B cell (primary cell): ENCODE data around the gene POMT1. TPM values are rescaled to one million over a fixed set of nuclear protein-coding genes. Genes with fewer than 3 reads are reported as not detected.

Source experiments
- ATAC-seq: fragments of 200-7000 bp; cut with Tn5 transposase; one replicate; pipeline ENCODE4 v1.10.0; 2021; ENCODE audit warnings: low read depth, mild to moderate bottlenecking, moderate number of reproducible peaks, moderate library complexity
- CTCF ChIA-PET: fragments of 350-600 bp; sonication (Branson Sonifier 250); formaldehyde crosslinking; loops from one replicate; lab custom pipeline; 2021; ENCODE audit warnings: antibody characterized with exemption, inconsistent platforms; lab: Charles Lee
- POLR2A ChIA-PET: fragments of 350-600 bp; sonication (Branson Sonifier 250); formaldehyde crosslinking; loops from one replicate; lab custom pipeline; 2021; ENCODE audit warnings: antibody characterized with exemption; lab: Charles Lee
- DNase-seq: peaks from one replicate; pipeline ENCODE4 v3.0.0; 2013
- H2AFZ ChIP-seq: 2 replicates; pipeline ENCODE4 v1.6.1; 2012; ENCODE audit warnings: mild to moderate bottlenecking, low read depth, low read length; ENCODE audit not compliant: insufficient read depth, poor library complexity, severe bottlenecking
- H3K27ac ChIP-seq, 2 donors: 1 replicate in 1 of 2; 2 replicates in 1 of 2; pipeline ENCODE4 v1.5.1; 2012 to 2013; ENCODE audit warnings: low read length in 2 of 2, mild to moderate bottlenecking in 2 of 2, moderate library complexity in 1 of 2
- H3K27me3 ChIP-seq, 4 experiments: fragments of 200-600 bp in 1 of 4; sonication (generic) in 1 of 4; replicated peaks in 1 of 4; 1 replicate in 2 of 4; 2 replicates in 2 of 4; pipeline versions ENCODE4 v1.6.1 to v1.7.0; 2013 to 2016; ENCODE audit warnings: low read length in 3 of 4, mild to moderate bottlenecking in 2 of 4, mixed read lengths in 1 of 4, moderate library complexity in 1 of 4; ENCODE audit not compliant: insufficient read depth in 4 of 4, control insufficient read depth in 3 of 4; ENCODE audit errors: control extremely low read depth in 1 of 4
- H3K36me3 ChIP-seq, 2 experiments: replicated peaks in 1 of 2; 1 replicate in 1 of 2; 2 replicates in 1 of 2; pipeline versions ENCODE4 v1.6.1 to v1.7.1; 2013; ENCODE audit warnings: low read length in 1 of 2; ENCODE audit not compliant: insufficient read depth in 2 of 2, control insufficient read depth in 1 of 2; ENCODE audit errors: control extremely low read depth in 1 of 2, extremely low read depth in 1 of 2
- H3K4me1 ChIP-seq, 2 donors: fragments of 200-600 bp in 1 of 2; sonication (generic) in 1 of 2; 1 replicate in 1 of 2; 2 replicates in 1 of 2; pipeline versions ENCODE4 v1.5.1 to v1.6.1; 2013 to 2017; ENCODE audit warnings: low read length in 2 of 2; ENCODE audit not compliant: control insufficient read depth in 2 of 2, insufficient read depth in 2 of 2
- H3K4me2 ChIP-seq: replicated peaks from 2 replicates; pipeline ENCODE3; 2012; ENCODE audit warnings: mild to moderate bottlenecking, low read depth, low read length; ENCODE audit not compliant: poor library complexity, severe bottlenecking
- H3K4me3 ChIP-seq, 5 experiments: fragments of 200-600 bp in 1 of 5; sonication (generic) in 1 of 5; 1 replicate in 3 of 5; 2 replicates in 2 of 5; pipeline versions ENCODE4 v1.5.1 to v1.7.0; 2011 to 2016; ENCODE audit warnings: low read length in 4 of 5, mild to moderate bottlenecking in 4 of 5, low read depth in 2 of 5, control low read depth in 1 of 5, moderate library complexity in 1 of 5; ENCODE audit not compliant: insufficient read depth in 1 of 5; ENCODE audit errors: control extremely low read depth in 1 of 5, extremely low read depth in 1 of 5
- H3K79me2 ChIP-seq: fragments of 200-600 bp; sonication (generic); one replicate; pipeline ENCODE4 v1.6.0; 2016; ENCODE audit warnings: low read length; ENCODE audit not compliant: control insufficient read depth, insufficient read depth
- H3K9ac ChIP-seq: fragments of 200-600 bp; sonication (generic); 2 replicates; pipeline ENCODE4 v1.6.1; 2017; ENCODE audit warnings: mild to moderate bottlenecking, low read length, moderate library complexity
- H3K9me3 ChIP-seq, 3 donors: one replicate each; pipeline versions ENCODE4 v1.6.1 to v1.7.1; 2013; ENCODE audit warnings: low read length in 2 of 3; ENCODE audit not compliant: control insufficient read depth in 2 of 3, insufficient read depth in 1 of 3; ENCODE audit errors: control extremely low read depth in 1 of 3
- H4K20me1 ChIP-seq: 2 replicates; pipeline ENCODE4 v1.6.0; 2012; ENCODE audit warnings: mild to moderate bottlenecking, low read length; ENCODE audit not compliant: insufficient read depth, control insufficient read depth, poor library complexity, severe bottlenecking
- H3K27ac Mint-ChIP-seq: one replicate; pipeline ENCODE4 v1.8.0; 2021; ENCODE audit warnings: mixed read lengths
- H3K27me3 Mint-ChIP-seq: one replicate; pipeline ENCODE4 v1.8.0; 2021; ENCODE audit warnings: mixed read lengths
- H3K4me1 Mint-ChIP-seq: one replicate; pipeline ENCODE4 v1.8.0; 2021; ENCODE audit warnings: mixed read lengths
- H3K4me3 Mint-ChIP-seq: one replicate; pipeline ENCODE4 v1.8.0; 2021; ENCODE audit warnings: mixed read lengths
- H3K9me3 Mint-ChIP-seq: one replicate; pipeline ENCODE4 v1.8.0; 2022; ENCODE audit warnings: mixed read lengths; ENCODE audit not compliant: insufficient read depth
- CTCF ChIP-seq: fragments of 200-600 bp; IDR thresholded peaks from one replicate; pipeline ENCODE4 v1.8.0; 2022; ENCODE audit warnings: antibody characterized with exemption, mild to moderate bottlenecking
- EZH2 ChIP-seq: IDR thresholded peaks from 2 replicates; pipeline ENCODE4 v1.6.1; 2012; ENCODE audit warnings: borderline replicate concordance, low read depth, mild to moderate bottlenecking, moderate library complexity, low read length; ENCODE audit not compliant: insufficient read depth, poor library complexity, severe bottlenecking
- WGBS: methylation state at CpG from one replicate; pipeline ENCODE4 v1.1.5; 2013; ENCODE audit warnings: missing lambda C conversion rate; ENCODE audit not compliant: insufficient coverage; 5-methylcytosine and 5-hydroxymethylcytosine counted together
- intact Hi-C: fragments of 100-400 bp; cut with micrococcal nuclease; formaldehyde crosslinking; loops from one replicate; pipeline ENCODE4 v1.10.0; 2022
- polyA plus RNA-seq: library from polyadenylated mRNA; depleted of rRNA; stranded (reverse); fragments of >200 nt; gene quantifications from 2 replicates; pipeline ENCODE4 v1.2.3, GENCODE V29; 2012
- total RNA-seq, 2 donors: library from RNA; stranded (reverse); fragments of 120-200 nt in 1 of 2; gene quantifications; 1 replicate in 1 of 2; 2 replicates in 1 of 2; pipeline versions ENCODE4 v1.2.3 to v1.2.4, GENCODE V29; 2013 to 2022

The POMT1 gene
- total and polyA plus RNA-seq, 2 donors (not counting 1 experiment from before 2014, with no cell fraction given), result 41.9 to 42.0 TPM

- Mint-ChIP-seq H3K4me3 (no peak overlapping the region), H3K9me3 (no peaks in the 10 kb centered on the region), H3K4me1 (no peaks in the 10 kb centered on the region), H3K27ac (no peak overlapping the region), H3K27me3 (peaks cover 21% of the 10 kb centered on the region)
- no peak for DNase-seq
- Histone ChIP-seq H3K9me3 (peaks cover 0 to 33% (median 7%) of the 10 kb centered on the region in 3 donors), H3K4me3 (no peak overlapping the region), H3K27ac (no peak overlapping the region), H3K4me1 (no peaks in the 10 kb centered on the region), H3K27me3 (peaks cover 0 to 20% (median 8%) of the 10 kb centered on the region in 4 experiments), H3K9ac (no peak overlapping the region), H4K20me1 (no peaks in the 10 kb centered on the region), H3K79me2 (no peaks in the 10 kb centered on the region), H3K4me2 (no peak overlapping the region), H2AFZ (no peak overlapping the region), H3K36me3 (no peaks in the 10 kb centered on the region)
- intact Hi-C loops, result no loop called here
- TF ChIP-seq EZH2 (no peak), CTCF (no peak)
- ChIA-PET POLR2A (no interaction called here), CTCF (no interaction called here)
- 96% methylated on average over 25 of the region's 25 CpGs for WGBS
- ATAC-seq, result no peak
Measured at GRCh38 chr9:131557855-131558548, 55.3 kb downstream of the POMT1 start.

GRCh38 chr9:131559421-131560000, 56.8 kb downstream of the POMT1 start:
- Mint-ChIP-seq H3K4me1 (no peaks in the 10 kb centered on the region), H3K27me3 (peaks cover 10% of the 10 kb centered on the region), H3K27ac (no peak overlapping the region), H3K9me3 (no peaks in the 10 kb centered on the region), H3K4me3 (no peak overlapping the region)
- ChIA-PET CTCF (interaction anchor here (0.6 to 1.9 kb wide), 3 partner anchors 186 to 209 kb away, joined by 3 to 5 read pairs (median 3); no protein-coding TSS in a partner anchor), POLR2A (no interaction called here)
- no peak for ATAC-seq
- no peak overlapping the region for H3K27ac ChIP-seq
- intact Hi-C loops, result no loop called here
- no peak overlapping the region for H3K4me3 ChIP-seq
- H2AFZ ChIP-seq, result no peak overlapping the region
- H3K27me3 ChIP-seq, result peaks cover 0 to 6% (median 2%) of the 10 kb centered on the region in 4 experiments
- H3K79me2 ChIP-seq, result no peaks in the 10 kb centered on the region
- no peaks in the 10 kb centered on the region for H4K20me1 ChIP-seq
- no peaks in the 10 kb centered on the region for H3K4me1 ChIP-seq
- no peak overlapping the region for H3K9ac ChIP-seq
- H3K9me3 ChIP-seq, result peaks cover 0 to 28% (median 4%) of the 10 kb centered on the region in 3 donors
- no peak overlapping the region for H3K4me2 ChIP-seq
- TF ChIP-seq EZH2 (no peak), CTCF (no peak)
- WGBS, result 100% methylated on average over 1 of the region's 1 CpG
- no peaks in the 10 kb centered on the region for H3K36me3 ChIP-seq
- no peak for DNase-seq
